ENCODE results near the gene SP4.

Gene SP4

DNA sequence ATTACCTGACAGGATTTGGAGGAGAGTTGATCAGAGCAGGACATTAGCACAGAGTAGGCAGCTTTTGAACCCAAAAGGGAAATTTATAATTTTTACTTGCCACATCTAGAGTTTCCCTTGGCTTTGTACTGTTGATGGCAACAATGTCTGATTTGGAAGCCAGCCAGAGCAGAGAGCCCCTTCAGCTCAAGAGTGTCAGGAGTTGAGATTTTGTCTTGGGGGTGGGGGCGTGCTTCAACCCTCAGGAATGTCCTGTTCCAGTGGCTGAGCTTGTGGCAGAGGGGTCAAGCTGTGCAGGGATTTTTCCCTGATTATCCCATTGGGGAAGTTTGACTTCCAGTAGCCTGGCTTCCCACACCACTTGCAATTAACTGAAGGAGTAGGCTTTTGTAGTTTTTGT lies 27.0 kb downstream of the SP4 start:
- Histone ChIP-seq H3K4me3 (ENCODE audit: low read length) (no peak overlapping the region), H2AFZ (ENCODE audit: low read depth, low read length) (no peak overlapping the region), H3K36me3 (ENCODE audit: insufficient read depth, low read length) (peaks cover 16% of the 10 kb centered on the region), H3K27me3 (ENCODE audit: insufficient read depth, low read length) (no peaks in the 10 kb centered on the region), H3K4me1 (ENCODE audit: insufficient read depth, low read length) (no peaks in the 10 kb centered on the region), H3K9me3 (ENCODE audit: low read length) (peaks cover 26% of the 10 kb centered on the region)

GRCh38 chr7:21461282-21461681 lies 33.4 kb downstream of the SP4 start:
- Histone ChIP-seq H3K4me1 (ENCODE audit: insufficient read depth, low read length) (no peaks in the 10 kb centered on the region), H3K27me3 (ENCODE audit: insufficient read depth, low read length) (no peaks in the 10 kb centered on the region), H2AFZ (ENCODE audit: low read depth, low read length) (no peak overlapping the region), H3K4me3 (ENCODE audit: low read length) (no peak overlapping the region), H3K36me3 (ENCODE audit: insufficient read depth, low read length) (peaks cover 7% of the 10 kb centered on the region), H3K9me3 (ENCODE audit: low read length) (peaks cover 4% of the 10 kb centered on the region)

DNA sequence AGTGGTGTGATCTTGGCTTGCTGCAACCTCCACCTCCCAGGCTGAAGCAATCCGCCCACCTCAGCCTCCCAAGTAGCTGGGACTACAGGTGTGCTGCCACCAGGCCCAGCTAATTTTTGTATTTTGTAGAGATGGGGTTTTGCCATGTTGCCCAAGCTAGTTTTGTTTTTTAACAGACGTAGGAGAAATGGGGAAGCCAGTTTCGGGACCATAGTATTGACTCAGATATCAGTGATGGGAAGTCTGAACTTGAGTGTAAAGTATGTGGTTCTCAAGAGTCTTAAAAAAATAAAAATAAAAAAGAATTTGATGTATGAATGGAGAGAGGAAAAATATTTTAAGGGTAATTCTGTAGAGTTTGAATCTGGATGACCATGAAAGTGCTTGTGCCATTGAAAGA lies 34.2 kb downstream of the SP4 start:
- no peaks in the 10 kb centered on the region for H3K27me3 ChIP-seq (ENCODE audit: insufficient read depth, low read length)
- H2AFZ ChIP-seq (ENCODE audit: low read depth, low read length) = no peak overlapping the region
- peaks cover 2% of the 10 kb centered on the region for H3K36me3 ChIP-seq (ENCODE audit: insufficient read depth, low read length)
- H3K4me3 ChIP-seq (ENCODE audit: low read length) = no peak overlapping the region
- peaks cover 2% of the 10 kb centered on the region for H3K9me3 ChIP-seq (ENCODE audit: low read length)
- no peaks in the 10 kb centered on the region for H3K4me1 ChIP-seq (ENCODE audit: insufficient read depth, low read length)

DNA sequence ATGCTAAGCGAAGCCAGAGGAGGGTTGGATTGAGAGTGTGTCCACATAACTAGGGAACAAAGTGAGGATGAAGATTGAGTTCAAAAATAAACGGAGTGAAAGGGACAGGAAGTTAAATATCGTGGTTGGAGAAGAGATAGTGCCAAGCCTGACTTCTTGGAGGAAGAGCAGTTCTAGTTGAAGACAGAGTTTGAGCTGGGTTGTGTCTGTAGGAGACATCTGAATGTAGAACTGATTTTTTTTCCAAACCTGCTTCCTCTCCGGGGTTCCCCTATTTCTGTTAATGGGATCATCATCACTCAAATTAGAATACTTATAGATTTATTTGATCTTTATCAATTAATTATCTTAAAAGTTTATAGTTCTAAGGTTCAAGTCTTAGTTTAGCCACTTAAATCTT lies 35.6 kb downstream of the SP4 start:
- H3K4me1 ChIP-seq (ENCODE audit: insufficient read depth, low read length) = no peaks in the 10 kb centered on the region
- no peaks in the 10 kb centered on the region for H3K27me3 ChIP-seq (ENCODE audit: insufficient read depth, low read length)
- no peak overlapping the region for H2AFZ ChIP-seq (ENCODE audit: low read depth, low read length)
- H3K36me3 ChIP-seq (ENCODE audit: insufficient read depth, low read length) = peaks cover 2% of the 10 kb centered on the region
- no peak overlapping the region for H3K4me3 ChIP-seq (ENCODE audit: low read length)
- no peaks in the 10 kb centered on the region for H3K9me3 ChIP-seq (ENCODE audit: low read length)

DNA sequence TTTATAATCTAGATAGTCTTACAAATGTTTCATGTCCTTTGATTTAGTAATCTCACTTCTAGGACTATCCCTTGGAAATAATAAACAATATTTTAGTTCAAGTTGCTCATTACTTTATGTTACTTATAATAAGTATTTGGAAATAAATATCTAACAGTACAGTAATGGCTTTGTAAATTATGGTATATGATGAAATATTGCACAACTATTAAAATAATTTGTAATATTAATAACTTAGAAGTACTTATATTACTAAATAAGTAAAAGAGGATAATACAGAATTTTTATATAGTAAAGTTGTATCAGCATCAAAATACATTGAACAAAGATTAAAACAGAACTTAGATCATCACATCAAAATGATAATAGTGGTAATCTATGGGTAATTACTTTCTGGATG lies 41.1 kb downstream of the SP4 start:
- no peak overlapping the region for H3K4me3 ChIP-seq (ENCODE audit: low read length)
- H2AFZ ChIP-seq (ENCODE audit: low read depth, low read length) = no peak overlapping the region
- H3K4me1 ChIP-seq (ENCODE audit: insufficient read depth, low read length) = no peaks in the 10 kb centered on the region
- no peaks in the 10 kb centered on the region for H3K27me3 ChIP-seq (ENCODE audit: insufficient read depth, low read length)
- no peaks in the 10 kb centered on the region for H3K36me3 ChIP-seq (ENCODE audit: insufficient read depth, low read length)
- no peaks in the 10 kb centered on the region for H3K9me3 ChIP-seq (ENCODE audit: low read length)

DNA sequence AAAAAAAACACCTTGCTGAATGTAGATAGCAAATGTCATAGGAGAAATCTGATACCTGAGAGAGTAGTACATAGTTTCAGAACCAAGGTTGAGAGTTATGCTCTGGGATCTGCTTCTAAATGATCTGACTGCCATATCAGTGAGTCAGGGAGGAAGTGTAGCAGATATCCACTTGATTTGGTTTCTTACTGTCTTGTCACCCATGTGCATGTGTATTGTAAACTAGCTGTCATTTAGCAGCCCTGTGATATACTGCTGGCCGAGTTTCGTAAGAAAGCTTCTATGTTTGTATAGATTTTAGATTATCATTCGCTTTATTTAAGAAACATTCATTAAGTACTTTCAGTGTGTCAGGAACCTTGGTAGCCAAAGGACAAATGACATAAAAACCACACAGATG lies 42.0 kb downstream of the SP4 start:
- H3K9me3 ChIP-seq (ENCODE audit: low read length) = no peaks in the 10 kb centered on the region

GRCh38 chr7:21472029-21472428 lies 44.1 kb downstream of the SP4 start:
- Histone ChIP-seq H3K27me3 (ENCODE audit: insufficient read depth, low read length) (no peaks in the 10 kb centered on the region), H3K4me3 (ENCODE audit: low read length) (no peak overlapping the region), H2AFZ (ENCODE audit: low read depth, low read length) (no peak overlapping the region), H3K36me3 (ENCODE audit: insufficient read depth, low read length) (no peaks in the 10 kb centered on the region), H3K9me3 (ENCODE audit: low read length) (no peaks in the 10 kb centered on the region), H3K4me1 (ENCODE audit: insufficient read depth, low read length) (no peaks in the 10 kb centered on the region)

More for the DNA sequence above, 42.0 kb downstream of the SP4 start:
- H3K4me3 ChIP-seq (ENCODE audit: low read length) = no peak overlapping the region
- H3K27me3 ChIP-seq (ENCODE audit: insufficient read depth, low read length) = no peaks in the 10 kb centered on the region
- no peaks in the 10 kb centered on the region for H3K4me1 ChIP-seq (ENCODE audit: insufficient read depth, low read length)
- no peaks in the 10 kb centered on the region for H3K36me3 ChIP-seq (ENCODE audit: insufficient read depth, low read length)
- no peak overlapping the region for H2AFZ ChIP-seq (ENCODE audit: low read depth, low read length)

DNA sequence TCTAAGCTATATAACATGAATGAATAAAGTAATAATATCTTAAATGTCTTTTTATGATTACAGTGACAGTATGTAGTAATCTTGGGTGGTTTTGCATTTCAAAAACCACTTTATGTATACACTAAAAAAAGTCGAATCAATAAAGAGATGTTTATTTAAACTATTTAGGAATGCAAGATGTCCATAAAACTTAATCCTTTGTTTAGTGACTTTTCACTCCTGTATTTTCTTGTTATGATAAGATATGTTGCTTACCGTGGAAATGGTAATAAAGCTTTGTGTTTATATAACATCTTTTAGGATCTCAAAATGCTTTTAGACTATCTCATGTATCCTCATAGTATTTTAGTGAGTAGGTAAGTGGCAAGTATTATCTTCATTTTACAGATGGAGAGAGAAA lies 48.5 kb downstream of the SP4 start:
- no peaks in the 10 kb centered on the region for H3K27me3 ChIP-seq (ENCODE audit: insufficient read depth, low read length)
- H2AFZ ChIP-seq (ENCODE audit: low read depth, low read length) = no peak overlapping the region
- peaks cover 10% of the 10 kb centered on the region for H3K36me3 ChIP-seq (ENCODE audit: insufficient read depth, low read length)
- H3K4me3 ChIP-seq (ENCODE audit: low read length) = no peak overlapping the region
- peaks cover 2% of the 10 kb centered on the region for H3K4me1 ChIP-seq (ENCODE audit: insufficient read depth, low read length)
- no peaks in the 10 kb centered on the region for H3K9me3 ChIP-seq (ENCODE audit: low read length)

DNA sequence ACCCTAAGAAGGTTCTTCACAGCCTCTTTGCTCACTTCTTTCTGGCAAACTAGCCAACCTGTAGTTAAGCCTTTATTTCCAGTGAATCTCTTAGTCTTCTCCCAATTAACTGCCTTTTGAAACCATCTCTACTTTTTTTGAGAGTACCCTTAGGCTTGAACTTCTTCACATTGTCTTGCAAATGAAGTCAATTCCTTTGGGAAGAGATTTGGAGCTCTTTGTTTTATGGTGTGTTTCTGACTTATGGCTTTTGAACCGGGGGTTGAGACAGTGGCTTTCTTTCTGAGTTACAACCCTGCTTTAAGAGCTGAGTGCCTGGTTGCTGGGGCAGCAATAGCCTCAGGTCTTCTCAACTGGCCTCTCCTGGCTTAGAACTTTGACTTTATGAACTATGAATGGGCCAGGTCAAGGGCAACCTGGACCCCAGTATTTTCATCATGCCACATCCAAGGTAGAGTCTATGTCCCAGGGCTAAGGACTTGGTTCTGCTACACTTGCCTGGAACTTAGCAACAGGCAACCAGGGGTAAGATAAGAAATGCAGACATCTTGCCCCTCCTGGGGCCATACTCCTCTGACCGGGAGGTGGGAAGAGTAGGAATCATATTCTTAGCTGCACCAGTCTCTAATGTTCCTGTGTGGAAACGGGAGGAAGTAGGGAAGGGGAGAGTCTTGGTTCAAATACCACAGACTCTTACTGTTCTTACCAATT lies 53.0 kb downstream of the SP4 start:
- peaks cover 2% of the 10 kb centered on the region for H3K4me1 ChIP-seq (ENCODE audit: insufficient read depth, low read length)
- no peaks in the 10 kb centered on the region for H3K27me3 ChIP-seq (ENCODE audit: insufficient read depth, low read length)
- H3K36me3 ChIP-seq (ENCODE audit: insufficient read depth, low read length) = peaks cover 19% of the 10 kb centered on the region
- no peak overlapping the region for H2AFZ ChIP-seq (ENCODE audit: low read depth, low read length)
- H3K9me3 ChIP-seq (ENCODE audit: low read length) = no peaks in the 10 kb centered on the region
- H3K4me3 ChIP-seq (ENCODE audit: low read length) = no peak overlapping the region

DNA sequence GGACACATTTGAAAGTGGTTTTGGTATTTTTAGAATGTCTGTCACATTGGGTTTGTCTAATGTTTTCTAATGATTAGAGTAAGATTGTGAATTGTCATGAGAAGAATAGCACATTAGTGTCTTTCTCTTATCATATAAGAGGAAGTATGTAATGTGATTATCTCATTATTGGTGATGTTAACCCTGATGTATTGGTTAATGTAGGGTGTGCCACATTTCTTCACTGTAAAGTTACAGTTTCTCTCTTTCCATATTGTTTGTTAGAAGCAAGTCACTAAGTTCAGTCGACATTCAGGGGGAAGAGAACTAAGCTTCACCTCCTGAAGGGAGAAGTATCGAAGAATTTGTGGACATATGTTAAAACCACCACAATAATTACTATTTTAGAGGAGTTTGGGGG lies 58.6 kb downstream of the SP4 start:
- H3K4me1 ChIP-seq (ENCODE audit: insufficient read depth, low read length) = no peaks in the 10 kb centered on the region
- H2AFZ ChIP-seq (ENCODE audit: low read depth, low read length) = no peak overlapping the region
- H3K27me3 ChIP-seq (ENCODE audit: insufficient read depth, low read length) = no peaks in the 10 kb centered on the region
- H3K9me3 ChIP-seq (ENCODE audit: low read length) = peaks cover 8% of the 10 kb centered on the region
- H3K36me3 ChIP-seq (ENCODE audit: insufficient read depth, low read length) = peaks cover 14% of the 10 kb centered on the region
- no peak overlapping the region for H3K4me3 ChIP-seq (ENCODE audit: low read length)

- Histone ChIP-seq H3K4me3 (ENCODE audit: low read length) (no peak overlapping the region), H3K4me1 (ENCODE audit: insufficient read depth, low read length) (no peaks in the 10 kb centered on the region), H3K9me3 (ENCODE audit: low read length) (peaks cover 9% of the 10 kb centered on the region), H2AFZ (ENCODE audit: low read depth, low read length) (no peak overlapping the region), H3K36me3 (ENCODE audit: insufficient read depth, low read length) (peaks cover 8% of the 10 kb centered on the region), H3K27me3 (ENCODE audit: insufficient read depth, low read length) (no peaks in the 10 kb centered on the region)
Measured at GRCh38 chr7:21495731-21496130, 67.8 kb downstream of the SP4 start.

GRCh38 chr7:21497072-21497471 lies 69.2 kb downstream of the SP4 start:
- Histone ChIP-seq H3K4me3 (ENCODE audit: low read length) (no peak overlapping the region), H3K9me3 (ENCODE audit: low read length) (peaks cover 10% of the 10 kb centered on the region), H3K27me3 (ENCODE audit: insufficient read depth, low read length) (no peaks in the 10 kb centered on the region), H3K4me1 (ENCODE audit: insufficient read depth, low read length) (no peaks in the 10 kb centered on the region), H2AFZ (ENCODE audit: low read depth, low read length) (no peak overlapping the region), H3K36me3 (ENCODE audit: insufficient read depth, low read length) (peaks cover 8% of the 10 kb centered on the region)

DNA sequence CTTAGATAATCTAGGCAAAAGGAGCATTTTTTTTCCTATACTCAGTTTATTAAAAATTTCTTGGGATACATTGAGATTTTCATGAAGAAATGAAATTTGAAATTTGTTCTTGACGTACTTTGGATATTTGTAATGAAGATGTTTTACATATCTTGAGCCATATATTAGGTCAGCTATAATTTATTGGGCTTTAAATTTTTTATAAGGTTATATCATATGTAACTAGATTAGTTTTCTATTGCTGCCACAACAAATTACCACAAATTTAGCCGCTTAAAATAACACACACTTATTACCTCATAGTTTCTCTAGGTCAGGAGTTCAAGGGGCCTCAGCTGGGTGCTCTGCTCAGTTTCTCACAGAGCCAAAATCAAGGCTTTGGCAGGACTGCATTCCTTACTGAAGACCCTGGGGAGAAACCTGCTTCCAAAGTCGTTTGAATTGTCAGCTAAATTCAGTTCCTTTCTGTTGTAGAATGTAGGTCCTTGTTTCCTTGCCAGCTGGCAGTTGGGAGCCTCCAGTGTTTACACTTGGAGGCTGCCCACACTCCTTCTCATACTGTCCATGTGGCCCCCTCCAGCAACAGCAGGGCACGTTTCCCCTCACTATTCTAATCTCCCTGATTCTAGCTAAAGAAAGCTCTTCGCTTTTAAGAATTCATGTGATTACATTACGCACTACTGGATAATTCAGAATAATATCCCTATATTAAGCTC lies 72.4 kb downstream of the SP4 start:
- no peaks in the 10 kb centered on the region for H3K4me1 ChIP-seq (ENCODE audit: insufficient read depth, low read length)
- no peak overlapping the region for H3K4me3 ChIP-seq (ENCODE audit: low read length)
- H2AFZ ChIP-seq (ENCODE audit: low read depth, low read length) = no peak overlapping the region
- peaks cover 2% of the 10 kb centered on the region for H3K36me3 ChIP-seq (ENCODE audit: insufficient read depth, low read length)
- H3K27me3 ChIP-seq (ENCODE audit: insufficient read depth, low read length) = no peaks in the 10 kb centered on the region
- peaks cover 10% of the 10 kb centered on the region for H3K9me3 ChIP-seq (ENCODE audit: low read length)
